Keratinocyte (primary cell): Measurements from ENCODE around the gene LVRN. TPM values are rescaled to one million over a fixed set of nuclear protein-coding genes. Genes with fewer than 3 reads are reported as not detected.

Source experiments
- DNase-seq: peaks from one replicate; pipeline ENCODE4 v3.0.0-alpha.2; 2011; ENCODE audit warnings: low read depth, missing footprints, low spot score
- FAIRE-seq: peaks from 2 replicates; lab custom pipeline; 2011; peaks lifted over from hg19 to GRCh38; lab: Jason Lieb, UNC
- H2AFZ ChIP-seq: 2 replicates; pipeline ENCODE4 v1.6.0; 2012; ENCODE audit warnings: low read length, control low read depth, inconsistent platforms; ENCODE audit not compliant: control insufficient read depth
- H3K27ac ChIP-seq: 2 replicates; pipeline ENCODE4 v1.5.1; 2011; ENCODE audit warnings: low read length; ENCODE audit not compliant: control insufficient read depth, insufficient read depth
- H3K27me3 ChIP-seq: 3 replicates; pipeline ENCODE4 v1.6.0; 2011; ENCODE audit warnings: low read length; ENCODE audit not compliant: control insufficient read depth, insufficient read depth; ENCODE audit errors: extremely low read depth
- H3K36me3 ChIP-seq, 2 experiments: 2 replicates in 1 of 2; 3 replicates in 1 of 2; pipeline ENCODE4 v1.5.1; 2011; ENCODE audit warnings: low read length in 2 of 2, mild to moderate bottlenecking in 1 of 2; ENCODE audit not compliant: control insufficient read depth in 2 of 2, insufficient read depth in 2 of 2; ENCODE audit errors: extremely low read depth in 1 of 2
- H3K4me1 ChIP-seq: 3 replicates; pipeline ENCODE4 v1.5.1; 2011; ENCODE audit warnings: low read length; ENCODE audit not compliant: control insufficient read depth, insufficient read depth; ENCODE audit errors: extremely low read depth
- H3K4me2 ChIP-seq: 3 replicates; pipeline ENCODE4 v1.6.0; 2011; ENCODE audit warnings: low read depth, low read length; ENCODE audit not compliant: control insufficient read depth, insufficient read depth; ENCODE audit errors: extremely low read depth
- H3K4me3 ChIP-seq, 3 experiments: fragments of 200-600 bp in 1 of 3; sonication (generic) in 1 of 3; 2 replicates in 2 of 3; 3 replicates in 1 of 3; pipeline ENCODE4 v1.5.1; 2011 to 2016; ENCODE audit warnings: low read length in 3 of 3, mild to moderate bottlenecking in 3 of 3, control low read depth in 2 of 3, inconsistent platforms in 1 of 3, low read depth in 1 of 3, mixed read lengths in 1 of 3, mixed run types in 1 of 3, moderate library complexity in 1 of 3; ENCODE audit not compliant: control insufficient read depth in 2 of 3, insufficient read depth in 2 of 3; ENCODE audit errors: extremely low read depth in 1 of 3
- H3K79me2 ChIP-seq: 2 replicates; pipeline ENCODE4 v1.6.0; 2012; ENCODE audit warnings: low read length; ENCODE audit not compliant: control insufficient read depth, insufficient read depth
- H3K9ac ChIP-seq: 3 replicates; pipeline ENCODE4 v1.6.0; 2011; ENCODE audit warnings: low read length; ENCODE audit not compliant: control insufficient read depth, insufficient read depth; ENCODE audit errors: extremely low read depth
- H3K9me1 ChIP-seq: 3 replicates; pipeline ENCODE4 v1.6.0; 2011; ENCODE audit warnings: low read length; ENCODE audit not compliant: control insufficient read depth, insufficient read depth; ENCODE audit errors: extremely low read depth
- H3K9me3 ChIP-seq: 2 replicates; pipeline ENCODE4 v1.5.1; 2012; ENCODE audit warnings: low read depth, low read length; ENCODE audit not compliant: control insufficient read depth
- H4K20me1 ChIP-seq: 3 replicates; pipeline ENCODE4 v1.6.0; 2011; ENCODE audit warnings: low read length; ENCODE audit not compliant: control insufficient read depth, insufficient read depth; ENCODE audit errors: extremely low read depth
- CTCF ChIP-seq, 3 experiments: IDR thresholded peaks in 1 of 3; conservative IDR thresholded peaks in 1 of 3; optimal IDR thresholded peaks in 1 of 3; 2 replicates in 2 of 3; 3 replicates in 1 of 3; pipeline versions ENCODE3 to v1.5.1; 2011; ENCODE audit warnings: low read length in 3 of 3, mild to moderate bottlenecking in 3 of 3, moderate library complexity in 2 of 3, control low read depth in 1 of 3, inconsistent platforms in 1 of 3; ENCODE audit not compliant: insufficient read depth in 2 of 3; ENCODE audit errors: extremely low read depth in 1 of 3
- EZH2 ChIP-seq: IDR thresholded peaks from one replicate; pipeline ENCODE4 v1.6.1; 2012; ENCODE audit warnings: inconsistent platforms, mild to moderate bottlenecking, low read length, moderate library complexity
- dilution Hi-C: fragments of 300-500 bp; cut with MboI; formaldehyde crosslinking; loops from one replicate; pipeline ENCODE4 v1.7.0; 2020; ENCODE audit warnings: low sequenced_read_pairs; ENCODE audit not compliant: extremely low pct_ligation_motif_present
- polyA plus RNA-seq, 5 experiments: library from polyadenylated mRNA; depleted of rRNA in 3 of 5; stranded (reverse) in 3 of 5; stranded (forward) in 1 of 5; unstranded in 1 of 5; fragments of >200 nt; gene quantifications; 1 replicate in 1 of 5; 2 replicates in 3 of 5; 3 replicates in 1 of 5; pipeline versions ENCODE4 v1.2.1 to v1.2.3, GENCODE V29; 2011 to 2012; ENCODE audit warnings: missing spikeins in 2 of 5, low read depth in 1 of 5, low replicate concordance in 1 of 5

Gene LVRN
- polyA plus RNA-seq, 1 donor (not counting 4 experiments of a cell fraction or from before 2014, with no cell fraction given) = 0.08 TPM

- Histone ChIP-seq H4K20me1 (no peaks in the 10 kb centered on the region), H3K27me3 (no peaks in the 10 kb centered on the region), H3K4me2 (no peak overlapping the region), H3K9me1 (no peaks in the 10 kb centered on the region), H3K9ac (no peak overlapping the region), H3K4me3 (no peak overlapping the region), H3K27ac (no peak overlapping the region), H2AFZ (no peak overlapping the region), H3K79me2 (no peaks in the 10 kb centered on the region), H3K36me3 (no peaks in the 10 kb centered on the region), H3K4me1 (no peaks in the 10 kb centered on the region), H3K9me3 (no peaks in the 10 kb centered on the region)
- dilution Hi-C loops = no loop called here
- FAIRE-seq (no peak), DNase-seq (no peak)
- peak in 1 of 3 experiments; percentile 7 for TF ChIP-seq CTCF (optimal IDR thresholded peaks at IDR 0.05 in 1 of 3, IDR thresholded peaks at IDR 0.05 in 1 of 3, conservative IDR thresholded peaks at IDR 0.05 in 1 of 3; ENCODE audit: extremely low read depth in 1 of 3, insufficient read depth in 2 of 3, low read length in 3 of 3)
- TF ChIP-seq EZH2 = no peak
Measured at GRCh38 chr5:116023619-116024018, 61.3 kb downstream of the LVRN start.

- Histone ChIP-seq H3K4me3 (no peak overlapping the region), H3K79me2 (no peaks in the 10 kb centered on the region), H3K4me2 (no peak overlapping the region), H3K4me1 (no peaks in the 10 kb centered on the region), H3K36me3 (no peaks in the 10 kb centered on the region), H3K9ac (no peak overlapping the region), H3K9me3 (no peaks in the 10 kb centered on the region), H3K27ac (no peak overlapping the region), H3K27me3 (no peaks in the 10 kb centered on the region), H3K9me1 (no peaks in the 10 kb centered on the region), H2AFZ (no peak overlapping the region), H4K20me1 (no peaks in the 10 kb centered on the region)
- FAIRE-seq (no peak), DNase-seq (no peak)
- no peak for TF ChIP-seq EZH2
- no peak for TF ChIP-seq CTCF (optimal IDR thresholded peaks at IDR 0.05 in 1 of 3, IDR thresholded peaks at IDR 0.05 in 1 of 3, conservative IDR thresholded peaks at IDR 0.05 in 1 of 3; ENCODE audit: extremely low read depth in 1 of 3, insufficient read depth in 2 of 3, low read length in 3 of 3)
- dilution Hi-C loops = no loop called here
Measured at GRCh38 chr5:116025866-116026265, 63.6 kb downstream of the LVRN start.
